ENCODE measurements around the gene SPECC1.
A peak's percentile ranks its signal among the peaks of the same experiment; 100 is the strongest.
"Not testable (repeated sequence)": the region's sequence is repeated elsewhere in the genome, so short reads cannot be mapped to it uniquely, and the experiment has no call there.

The SPECC1 gene

DNA sequence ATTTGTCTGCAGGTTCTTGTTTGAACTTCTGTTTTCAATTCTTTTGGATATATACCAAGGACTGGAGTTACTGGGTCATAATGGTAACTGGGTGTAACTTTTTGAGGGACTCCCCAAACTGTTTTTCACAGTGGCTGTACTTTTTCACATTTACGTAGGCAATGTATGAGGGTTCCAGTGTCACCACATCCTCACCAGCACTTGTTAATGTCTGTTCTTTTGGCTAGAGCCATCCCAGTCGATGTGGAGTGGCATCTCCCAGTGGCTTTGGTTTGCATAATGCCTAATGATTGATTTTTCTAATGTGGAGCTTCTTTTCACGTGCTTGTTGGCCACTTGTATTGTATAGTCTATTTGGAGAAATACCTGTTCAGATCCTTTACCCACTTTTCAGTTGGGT is 59.3 kb downstream of the SPECC1 start:
- DNase-seq (ENCODE audit: low spot score): no peak

DNA sequence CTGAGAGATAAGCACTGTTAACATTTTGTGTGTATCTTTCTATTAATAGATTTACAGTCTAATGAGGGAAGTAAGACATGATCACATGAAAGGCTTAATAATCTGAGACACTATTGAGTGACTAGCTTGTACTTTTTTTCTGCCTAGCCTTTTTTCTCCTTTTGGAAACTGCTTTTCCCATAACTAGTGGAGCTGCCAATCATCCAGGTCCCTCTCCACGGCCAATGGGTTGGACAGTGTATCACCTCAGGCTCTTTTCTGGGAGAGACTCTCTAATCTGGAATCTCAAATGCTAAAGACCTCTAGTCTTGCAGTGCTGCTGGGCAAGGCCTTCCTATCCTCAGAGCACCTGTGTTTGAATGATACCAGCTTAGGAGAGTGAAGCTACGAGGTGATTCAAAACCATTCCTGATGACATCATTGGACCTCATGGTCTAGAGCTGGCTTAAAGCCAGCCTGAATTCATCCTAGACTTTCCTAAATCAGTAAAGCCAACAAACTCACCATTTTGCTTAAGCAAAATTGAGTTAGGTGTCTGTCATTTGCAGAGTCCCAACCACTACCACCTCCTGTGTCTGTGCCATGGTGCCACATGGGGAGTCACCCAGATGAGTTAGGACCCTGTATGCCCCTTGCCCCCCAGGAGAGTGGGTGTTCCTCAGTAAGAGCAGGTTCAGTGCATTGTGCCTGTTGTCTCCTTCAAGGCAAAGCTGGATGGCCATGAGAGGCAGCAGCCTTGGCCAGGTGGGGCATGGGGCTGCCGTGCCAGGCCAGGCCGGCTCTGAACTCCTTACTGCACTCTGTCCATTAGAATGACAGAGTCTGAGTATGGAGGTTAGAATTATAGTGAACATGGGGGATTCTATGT is 62.9 kb downstream of the SPECC1 start:
- DNase-seq (ENCODE audit: low spot score): no peak

DNA sequence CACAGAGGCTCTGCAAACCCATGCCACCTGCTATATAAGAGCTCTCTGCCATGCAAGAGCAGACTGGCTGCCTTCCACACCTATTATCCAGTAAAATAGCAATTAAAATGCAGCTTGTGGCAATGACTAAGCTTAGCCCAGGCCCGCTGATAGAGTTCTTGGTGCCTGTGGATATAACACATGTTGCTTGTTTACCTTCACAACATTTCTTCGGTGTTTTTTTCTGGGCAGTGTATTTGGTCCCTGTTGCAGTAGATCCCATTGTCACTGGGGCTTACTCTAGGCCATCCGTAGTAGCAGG is 63.5 kb downstream of the SPECC1 start:
- DNase-seq (ENCODE audit: low spot score): no peak

DNA sequence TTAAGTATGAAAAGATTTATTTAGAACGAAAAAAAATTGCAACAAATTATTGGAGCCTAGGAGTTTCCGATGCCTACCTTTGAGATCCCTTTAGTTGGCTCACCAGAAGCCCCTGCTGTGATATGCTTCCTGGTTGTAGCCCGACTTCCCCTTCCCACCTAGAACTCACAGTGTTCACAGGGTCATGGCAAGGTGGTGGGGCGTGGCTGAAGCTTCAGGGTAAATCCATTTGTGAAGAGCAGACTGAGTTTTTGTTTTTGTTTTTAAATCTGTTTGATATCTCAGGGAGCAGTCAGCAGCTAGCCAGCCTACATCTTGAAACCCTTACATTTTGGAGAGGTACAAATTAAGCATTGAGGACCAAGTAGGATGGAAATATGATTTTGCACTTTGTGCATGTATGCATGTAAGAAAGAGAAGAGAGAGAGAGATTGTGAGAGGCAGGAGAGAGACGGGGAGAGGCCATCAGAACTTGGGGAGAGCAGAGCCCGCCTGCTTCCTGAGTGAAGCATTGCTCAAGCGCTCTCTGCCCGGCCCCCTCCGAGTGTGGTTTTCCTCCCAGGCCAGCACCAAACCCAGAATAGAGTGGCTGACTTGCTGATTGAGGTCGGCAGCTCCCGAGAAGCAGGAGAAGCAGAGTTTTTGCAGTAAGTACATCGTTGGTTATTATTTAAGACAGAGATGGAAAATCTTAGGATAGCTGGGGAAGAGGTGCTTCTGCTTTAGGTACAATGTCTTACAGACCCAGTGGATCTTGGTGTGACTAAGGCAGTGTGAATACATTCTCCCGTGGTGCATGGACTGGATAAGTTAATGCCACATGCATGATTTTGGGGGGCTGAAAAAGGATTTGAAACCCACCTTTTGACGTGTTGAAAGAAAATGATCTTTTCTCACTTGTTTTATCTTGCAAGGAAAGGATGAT is 64.2 kb downstream of the SPECC1 start:
- DNase-seq (ENCODE audit: low spot score): peak; percentile 17

DNA sequence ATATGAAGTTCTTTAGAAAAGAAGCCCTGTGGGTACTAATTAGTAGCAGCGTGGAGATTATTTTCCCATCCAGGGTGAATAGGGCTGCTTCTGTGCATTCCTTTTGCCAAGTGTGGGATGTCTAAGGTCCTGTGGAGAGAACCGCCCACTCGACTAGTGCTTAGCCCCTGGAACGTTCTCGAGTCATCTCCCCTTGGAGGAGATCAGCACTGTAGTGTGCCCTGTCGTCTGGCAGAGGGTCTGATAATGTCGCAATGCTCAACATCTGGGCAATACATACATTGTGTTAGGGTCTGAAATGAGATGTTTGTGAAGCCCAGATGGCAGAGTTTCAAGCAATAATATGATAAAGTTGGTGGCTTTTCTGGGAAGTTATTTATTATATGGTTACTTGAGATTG is 64.8 kb downstream of the SPECC1 start:
- no peak for DNase-seq (ENCODE audit: low spot score)

DNA sequence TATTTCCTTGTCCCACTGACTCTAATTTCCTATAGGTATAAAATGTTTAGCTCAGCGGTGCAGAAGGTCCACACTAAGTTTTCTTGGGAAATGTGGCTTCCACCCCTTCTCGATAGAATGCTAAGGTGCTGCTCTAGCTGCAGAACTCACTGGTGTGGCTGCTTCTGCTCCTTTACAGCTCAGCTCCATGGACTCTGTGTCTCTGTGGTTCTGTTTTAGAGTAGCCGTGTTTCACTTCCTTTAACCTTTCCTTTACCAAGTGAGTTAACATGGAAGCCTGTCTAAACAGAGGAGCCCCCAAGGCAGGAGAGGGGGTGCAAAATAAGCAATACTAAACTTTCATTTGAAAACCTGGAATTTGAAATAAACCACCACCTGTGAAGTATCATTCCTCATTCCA is 65.3 kb downstream of the SPECC1 start:
- DNase-seq (ENCODE audit: low spot score): no peak

DNA sequence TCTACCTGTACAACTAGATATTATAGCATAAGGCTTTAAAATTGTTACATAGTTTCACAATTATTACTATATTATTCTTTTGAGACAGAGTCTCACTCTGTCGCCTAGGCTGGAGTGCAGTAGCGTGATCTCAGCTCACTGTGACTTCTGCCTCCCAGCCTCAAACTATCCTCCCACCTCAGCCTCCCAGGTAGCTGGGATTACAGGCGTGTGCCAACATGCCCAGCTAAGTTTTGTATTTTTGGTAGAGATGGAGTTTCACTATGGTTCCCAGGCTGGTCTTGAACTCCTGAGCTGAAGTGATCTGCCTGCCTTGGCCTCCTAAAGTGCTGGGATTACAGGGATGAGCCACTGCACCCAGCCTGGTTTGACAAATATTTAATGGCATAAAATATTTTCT is 67.0 kb downstream of the SPECC1 start:
- not testable (repeated sequence) for DNase-seq (ENCODE audit: low spot score)

DNA sequence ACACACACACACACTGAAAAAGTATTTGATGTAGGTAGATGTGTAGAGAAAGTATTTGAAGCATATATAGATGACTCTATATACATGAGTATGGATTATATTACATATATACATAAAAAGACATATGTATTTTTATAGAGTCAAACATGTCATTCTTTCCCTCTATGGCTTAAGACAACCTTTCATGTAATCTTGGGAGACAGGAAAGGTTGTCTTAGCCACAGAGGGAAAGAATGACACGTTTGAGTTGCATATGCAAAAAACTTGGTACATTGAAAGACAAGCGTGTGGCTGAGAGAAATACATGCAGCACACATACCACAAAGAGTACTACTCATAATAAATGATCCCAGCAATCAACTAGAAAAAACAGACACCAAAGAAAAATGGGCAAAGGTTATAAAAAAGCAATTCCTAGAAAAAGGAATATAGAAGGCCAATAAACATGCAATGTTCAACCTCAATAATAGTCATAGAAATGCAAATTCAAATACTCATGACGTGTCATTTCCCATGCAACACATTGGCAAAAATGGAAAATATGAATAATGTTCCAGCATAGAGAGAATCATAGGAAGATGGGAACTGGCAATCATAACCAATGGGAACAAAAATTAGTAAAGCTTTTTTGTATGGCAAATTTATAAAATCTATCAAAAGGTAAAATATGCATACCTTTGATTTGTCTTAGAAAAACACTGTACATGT is 69.0 kb downstream of the SPECC1 start:
- no peak for DNase-seq (ENCODE audit: low spot score)

DNA sequence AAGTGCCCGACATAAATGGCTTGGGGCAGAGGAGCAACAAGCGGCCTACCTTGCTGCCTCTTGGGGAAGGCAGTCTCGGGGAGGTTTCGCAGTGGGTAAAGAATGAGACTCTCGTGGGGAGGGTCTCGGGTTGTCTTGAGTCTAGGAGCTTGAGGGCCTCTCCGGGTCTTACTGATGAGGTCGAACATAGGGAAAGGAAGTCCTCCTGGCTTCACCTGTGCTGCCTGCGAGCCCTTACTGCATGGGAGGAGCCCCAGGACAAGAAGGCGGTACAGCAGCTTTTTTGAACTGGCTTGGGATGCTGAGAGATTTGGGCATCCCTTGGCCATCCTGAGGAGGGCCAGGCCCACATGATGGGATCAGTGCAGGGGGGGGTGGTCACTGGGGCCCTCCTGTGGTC is 71.4 kb downstream of the SPECC1 start:
- DNase-seq (ENCODE audit: low spot score): no peak

DNA sequence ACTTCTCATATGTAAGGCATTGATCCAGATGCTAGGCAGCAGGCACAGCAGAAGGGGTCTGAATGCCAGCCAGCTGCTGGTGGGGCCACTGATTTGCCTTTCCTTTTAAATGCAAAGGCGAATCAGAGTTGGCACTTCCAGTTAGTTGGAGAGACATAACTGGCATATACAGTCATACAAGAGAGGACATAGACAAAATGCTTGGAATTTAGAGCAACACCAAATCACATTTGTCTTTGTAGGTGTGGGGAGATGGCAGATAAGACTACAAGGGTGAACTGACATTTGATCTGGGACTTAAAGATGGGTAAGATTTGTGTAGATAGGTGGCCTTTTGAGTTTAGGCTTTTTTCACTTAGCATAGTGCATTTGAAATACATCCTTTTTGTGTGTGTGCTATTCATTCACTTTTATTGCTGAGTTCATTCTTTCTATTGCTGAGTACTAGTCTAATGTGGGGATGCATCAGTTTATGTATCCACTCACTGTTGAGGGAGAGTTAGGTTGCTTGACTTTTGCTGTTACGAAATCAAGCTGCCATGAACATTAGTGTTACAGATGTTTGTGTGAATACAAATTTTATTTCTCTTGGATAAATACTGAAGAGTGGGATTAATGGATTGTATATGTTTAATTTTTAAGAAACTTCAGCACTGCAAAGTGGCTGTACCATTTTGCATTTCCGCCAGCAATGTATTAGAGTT is 74.1 kb downstream of the SPECC1 start:
- no peak for DNase-seq (ENCODE audit: low spot score)

DNA sequence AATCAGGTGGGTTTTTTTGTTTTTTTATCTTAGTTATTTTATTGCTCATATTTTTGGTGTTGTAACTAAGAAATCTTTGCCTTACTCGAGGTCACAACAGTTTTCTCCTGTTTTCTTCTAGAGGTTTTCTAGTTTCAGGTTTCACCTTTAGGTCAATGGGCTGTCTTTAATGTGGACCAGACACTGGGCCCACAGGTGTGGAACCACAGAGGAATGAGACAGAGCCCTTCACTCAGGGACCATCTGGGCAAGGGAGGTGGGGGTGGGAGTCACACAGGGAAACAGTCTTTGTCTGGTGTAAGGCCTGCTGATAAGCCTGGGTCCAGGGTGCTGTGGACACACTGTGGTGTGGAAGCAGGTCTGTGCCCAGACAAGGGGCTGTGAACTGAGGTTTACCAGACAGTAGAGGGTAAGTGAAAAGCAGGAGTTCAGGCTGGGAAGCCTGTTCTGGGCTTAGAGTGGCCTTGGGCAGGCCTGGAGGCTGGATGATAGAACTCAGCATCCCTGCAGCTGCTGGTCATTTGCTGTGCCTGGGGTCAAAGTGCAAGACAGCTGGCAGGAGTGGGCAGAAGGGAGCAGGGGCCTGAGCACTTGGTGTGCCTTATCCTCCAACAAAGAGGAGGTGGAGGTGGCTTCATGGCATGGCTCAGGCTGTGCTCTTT is 75.6 kb downstream of the SPECC1 start:
- DNase-seq (ENCODE audit: low spot score): no peak

DNA sequence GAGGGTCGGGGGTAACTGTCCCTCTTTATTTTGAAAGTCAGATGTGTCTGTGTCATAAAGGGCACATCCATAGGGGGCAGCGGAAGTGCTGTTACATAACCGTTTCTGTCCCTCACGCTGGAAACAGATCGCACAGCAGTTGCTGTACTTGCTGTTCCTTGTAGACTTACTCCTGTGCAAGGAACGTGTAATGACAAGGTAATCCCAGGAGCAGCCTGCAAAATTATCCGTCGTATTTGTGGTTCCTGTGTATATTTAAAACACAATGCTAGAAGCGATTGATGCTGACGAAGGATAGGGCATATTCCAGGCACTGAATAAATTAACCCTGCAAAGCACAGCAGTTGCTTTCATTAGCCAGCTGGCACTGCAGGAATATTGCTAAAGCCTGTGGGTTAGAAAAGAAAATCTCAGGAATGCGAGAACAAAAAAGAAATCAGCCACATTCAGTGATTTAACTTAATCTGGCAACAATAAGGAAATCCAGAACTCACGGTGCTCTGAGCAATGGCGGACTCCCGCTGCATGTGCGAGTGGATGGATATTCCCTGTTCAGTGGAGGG is 76.2 kb downstream of the SPECC1 start:
- no peak for DNase-seq (ENCODE audit: low spot score)

DNA sequence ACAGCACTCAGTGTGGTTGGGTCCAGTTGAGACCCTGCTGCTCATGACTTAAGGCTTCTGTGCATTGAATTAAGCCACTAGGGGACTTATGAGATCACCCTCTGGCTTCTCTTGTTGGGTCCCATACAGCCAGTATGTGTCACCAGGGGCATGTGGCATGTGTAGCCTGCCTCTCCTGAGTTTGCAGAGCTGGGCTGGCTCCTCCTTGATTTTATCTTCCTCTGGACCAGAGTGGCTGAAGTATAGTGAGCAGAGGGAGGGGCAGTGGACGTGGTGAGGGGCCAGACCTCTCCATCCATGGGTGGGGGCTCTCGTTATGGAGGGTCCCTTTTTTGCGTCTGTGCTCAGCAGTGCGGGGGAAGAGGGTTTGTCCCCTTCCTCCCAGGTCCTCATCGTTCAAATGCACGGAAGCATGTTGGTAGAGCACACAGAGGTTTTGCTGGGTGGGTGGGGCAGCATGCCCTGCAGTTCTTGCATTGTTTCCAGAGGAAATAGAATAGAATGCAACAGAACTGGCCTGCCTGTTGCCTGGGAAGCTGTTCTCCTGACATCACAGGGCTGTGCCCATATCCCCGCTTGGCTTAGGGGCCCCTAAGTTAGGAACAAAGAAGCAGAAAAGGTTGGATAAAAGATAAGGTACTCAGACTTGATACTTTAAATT is 77.4 kb downstream of the SPECC1 start:
- no peak for DNase-seq (ENCODE audit: low spot score)

DNA sequence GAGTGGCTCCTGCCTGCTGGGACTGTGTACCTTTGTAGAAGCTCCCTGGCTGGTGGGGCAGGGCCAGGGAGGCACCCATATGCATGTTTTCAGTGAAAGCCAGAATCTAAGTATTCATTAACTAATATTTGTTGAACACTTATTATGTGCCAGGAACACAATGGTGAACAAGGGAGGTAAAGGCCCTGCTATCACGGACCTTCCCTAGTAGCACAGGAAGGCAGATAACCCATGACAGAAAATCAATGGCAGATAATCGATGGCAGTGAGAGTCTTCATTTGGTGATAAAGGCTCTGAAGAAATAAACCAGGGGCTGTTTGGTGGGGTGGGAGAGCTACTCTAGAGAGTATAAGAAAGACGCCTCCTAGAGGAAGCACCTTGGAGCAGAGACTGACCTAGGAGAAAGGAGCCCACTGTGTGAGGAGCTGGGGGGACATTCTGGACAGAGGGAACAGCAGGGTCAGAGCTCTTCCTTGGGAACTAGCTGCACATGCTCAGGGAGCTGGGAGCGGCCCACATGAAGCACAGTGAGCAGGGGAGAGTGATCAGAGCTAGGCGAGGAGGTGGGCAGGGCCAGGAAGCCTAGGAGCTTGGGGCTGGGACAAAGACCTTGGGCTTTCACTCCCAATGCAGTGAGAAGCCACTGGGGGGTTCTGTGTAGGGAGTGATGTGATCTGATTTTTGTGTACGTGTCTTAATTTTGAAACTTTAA is 78.5 kb downstream of the SPECC1 start:
- no peak for DNase-seq (ENCODE audit: low spot score)

DNA sequence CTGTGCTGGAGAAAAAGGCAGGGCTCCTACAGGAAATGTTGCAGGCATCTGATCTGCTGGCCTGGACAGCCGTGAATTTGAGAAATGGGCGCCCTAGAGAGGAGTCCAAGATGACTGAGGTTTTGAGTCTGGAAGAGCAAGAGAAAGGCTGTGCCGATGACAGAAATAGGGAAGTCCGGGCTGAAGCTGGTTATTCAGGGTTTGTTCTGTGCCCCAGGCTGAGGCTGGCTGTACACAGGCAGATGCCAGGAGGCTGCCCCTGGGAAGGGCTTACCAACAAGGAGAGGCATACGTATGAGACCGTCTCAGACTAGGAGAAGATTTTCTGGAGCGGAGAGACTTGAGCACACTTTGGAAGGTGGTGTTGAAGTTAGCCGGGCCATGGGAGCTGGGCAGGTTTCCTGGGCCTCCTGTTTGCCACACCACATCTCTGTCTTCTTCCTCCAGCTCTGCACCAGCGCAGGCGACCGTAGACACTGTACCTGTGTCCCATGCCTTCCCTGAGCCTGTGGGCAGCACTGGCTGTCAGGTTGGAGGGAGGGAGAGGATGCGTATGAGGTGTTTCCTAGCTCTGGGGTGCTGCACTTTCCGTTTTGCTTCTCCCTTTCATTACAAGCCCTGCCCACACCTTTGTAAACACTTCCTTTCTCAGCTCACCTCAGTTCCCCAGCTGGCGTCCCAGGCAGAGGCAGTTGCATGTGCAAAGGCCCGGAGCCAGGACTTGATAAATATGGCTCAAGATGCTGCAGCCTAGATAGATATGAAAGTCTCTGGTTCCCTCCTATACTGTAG is 80.8 kb downstream of the SPECC1 start:
- DNase-seq (ENCODE audit: low spot score): no peak

DNA sequence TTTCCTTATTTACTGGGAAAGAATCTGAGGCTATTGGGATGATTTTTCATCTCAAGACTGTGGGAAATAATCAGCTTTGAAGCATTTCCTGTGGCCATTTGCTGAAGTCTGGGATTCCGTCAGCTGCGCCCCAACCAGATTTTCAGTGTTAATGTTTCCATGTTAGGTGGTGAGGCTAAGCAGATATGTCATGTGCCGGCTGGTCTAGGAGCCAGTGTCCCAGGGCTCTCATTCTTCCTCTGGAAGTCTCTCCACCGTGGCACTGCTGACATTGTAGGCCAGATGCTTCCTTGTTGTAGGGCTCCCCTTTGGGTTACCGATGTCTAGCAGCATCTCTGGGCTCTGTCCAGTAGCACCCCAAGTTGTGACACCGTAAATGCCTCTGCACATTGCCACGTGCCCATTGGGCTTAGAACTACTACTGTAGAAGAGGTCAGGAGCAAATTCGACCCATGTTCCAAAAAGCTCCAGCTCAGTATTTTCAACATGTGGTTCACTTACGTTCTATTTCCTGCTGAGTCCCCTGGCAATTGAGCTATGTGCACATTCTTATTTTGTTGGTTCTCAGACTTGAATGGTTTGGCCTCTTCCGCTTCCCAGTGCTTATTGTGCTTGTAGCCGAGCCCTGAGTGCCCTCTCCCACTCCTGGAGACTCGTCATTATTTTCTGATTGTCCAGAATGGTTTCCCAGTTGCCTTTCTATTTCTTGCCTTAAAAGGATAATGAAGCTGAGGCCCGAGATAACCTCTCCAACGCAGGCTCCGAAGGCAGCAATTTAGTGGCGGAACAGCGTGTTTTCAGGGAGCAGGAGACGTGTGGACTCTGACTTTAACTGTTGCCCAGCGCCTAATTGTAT is 82.2 kb downstream of the SPECC1 start:
- no peak for DNase-seq (ENCODE audit: low spot score)

DNA sequence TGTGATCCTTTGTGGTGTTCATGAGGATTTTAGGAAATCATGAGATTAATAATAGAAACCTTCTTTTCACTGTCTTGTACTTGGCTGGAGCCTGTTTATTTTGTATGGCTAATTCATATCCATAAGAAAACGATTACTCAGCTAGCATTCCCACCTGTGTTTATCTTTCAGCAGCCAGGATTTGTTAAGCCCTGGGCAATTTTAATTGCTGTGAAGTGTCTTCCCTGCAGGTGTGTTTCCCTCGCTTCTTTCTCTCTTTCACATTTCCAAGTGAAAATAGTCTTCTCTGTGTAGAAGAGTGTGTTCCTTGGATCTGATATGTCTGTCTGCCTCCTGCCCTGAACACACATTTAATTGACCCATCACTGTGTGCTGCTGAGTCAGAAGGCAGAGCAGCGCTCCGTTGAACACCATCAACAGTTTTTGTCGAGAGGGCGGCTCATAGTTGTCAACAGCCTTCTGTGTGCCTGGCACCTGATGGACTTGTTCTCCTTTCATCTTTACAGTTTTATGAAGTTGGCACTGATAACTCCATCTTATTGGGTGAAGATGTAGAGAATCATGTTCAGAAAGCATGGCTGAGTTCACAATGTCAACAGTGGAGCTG is 83.2 kb downstream of the SPECC1 start:
- no peak for DNase-seq (ENCODE audit: low spot score)

Measured in SW480 (cell line).